NB4 (cell line): Measurements from ENCODE around the gene AMOTL1.

Experiments
- DNase-seq: peaks from one replicate; pipeline ENCODE4 v3.0.0; 2010; ENCODE audit warnings: low read depth
- H3K4me3 ChIP-seq: one replicate; pipeline ENCODE4 v1.5.1; 2011; ENCODE audit warnings: mild to moderate bottlenecking, low read depth, low read length, moderate library complexity
- CTCF ChIP-seq: IDR thresholded peaks from one replicate; pipeline ENCODE4 v1.5.1; 2012; ENCODE audit warnings: low read depth, low read length
- MAX ChIP-seq: IDR thresholded peaks from 2 replicates; pipeline ENCODE4 v1.6.1; 2011; ENCODE audit warnings: low read depth, low read length
- MYC ChIP-seq: IDR thresholded peaks from 2 replicates; pipeline ENCODE4 v1.6.1; 2011; ENCODE audit warnings: low read depth, low read length
- POLR2A ChIP-seq: IDR thresholded peaks from 2 replicates; pipeline ENCODE4 v1.6.1; 2011; ENCODE audit warnings: mild to moderate bottlenecking; ENCODE audit not compliant: insufficient read length; ENCODE audit errors: extremely low read depth

AMOTL1 gene

GRCh38 chr11:94759522-94759921, 8.6 kb upstream of the AMOTL1 start:
- H3K4me3 ChIP-seq, result no peak overlapping the region
- DNase-seq, result no peak
- no peak for TF ChIP-seq MYC
- no peak for TF ChIP-seq CTCF
- no peak for TF ChIP-seq MAX
- no peak for TF ChIP-seq POLR2A

GRCh38 chr11:94760296-94760695, 7.9 kb upstream of the AMOTL1 start:
- TF ChIP-seq MAX, result no peak
- TF ChIP-seq MYC, result no peak
- no peak for TF ChIP-seq POLR2A
- TF ChIP-seq CTCF, result no peak
- DNase-seq, result no peak
- no peak overlapping the region for H3K4me3 ChIP-seq

- DNase-seq, result peak; percentile 49
Measured at GRCh38 chr11:94762208-94762607, 5.9 kb upstream of the AMOTL1 start.

GRCh38 chr11:94762995-94763394, 5.2 kb upstream of the AMOTL1 start:
- no peak overlapping the region for H3K4me3 ChIP-seq
- DNase-seq, result no peak
- no peak for TF ChIP-seq MAX

More at GRCh38 chr11:94762208-94762607, 5.9 kb upstream of the AMOTL1 start:
- no peak overlapping the region for H3K4me3 ChIP-seq
- TF ChIP-seq MYC (no peak), CTCF (peak; percentile 35)

GRCh38 chr11:94766713-94767206, 1.4 kb upstream of the AMOTL1 start:
- DNase-seq, result no peak
- H3K4me3 ChIP-seq, result no peak overlapping the region
- TF ChIP-seq POLR2A (no peak), MYC (no peak), MAX (no peak), CTCF (no peak)

- TF ChIP-seq POLR2A, result no peak
- no peak for TF ChIP-seq CTCF
- TF ChIP-seq MYC, result no peak
- TF ChIP-seq MAX, result no peak
- DNase-seq, result no peak
- H3K4me3 ChIP-seq, result no peak overlapping the region
Measured at GRCh38 chr11:94767291-94767690, 865 bp upstream of the AMOTL1 start.
